ENCODE results near the gene KLHL21. TPM values are rescaled to one million over a fixed set of nuclear protein-coding genes. Genes with fewer than 3 reads are reported as not detected.

KLHL21 gene
- total and polyA plus RNA-seq, 9 of the 15 experiments (the other 6 are each of a cell fraction or from before 2014, with no cell fraction given) = 2.1 to 42.1 (median 17.5) TPM

DNA sequence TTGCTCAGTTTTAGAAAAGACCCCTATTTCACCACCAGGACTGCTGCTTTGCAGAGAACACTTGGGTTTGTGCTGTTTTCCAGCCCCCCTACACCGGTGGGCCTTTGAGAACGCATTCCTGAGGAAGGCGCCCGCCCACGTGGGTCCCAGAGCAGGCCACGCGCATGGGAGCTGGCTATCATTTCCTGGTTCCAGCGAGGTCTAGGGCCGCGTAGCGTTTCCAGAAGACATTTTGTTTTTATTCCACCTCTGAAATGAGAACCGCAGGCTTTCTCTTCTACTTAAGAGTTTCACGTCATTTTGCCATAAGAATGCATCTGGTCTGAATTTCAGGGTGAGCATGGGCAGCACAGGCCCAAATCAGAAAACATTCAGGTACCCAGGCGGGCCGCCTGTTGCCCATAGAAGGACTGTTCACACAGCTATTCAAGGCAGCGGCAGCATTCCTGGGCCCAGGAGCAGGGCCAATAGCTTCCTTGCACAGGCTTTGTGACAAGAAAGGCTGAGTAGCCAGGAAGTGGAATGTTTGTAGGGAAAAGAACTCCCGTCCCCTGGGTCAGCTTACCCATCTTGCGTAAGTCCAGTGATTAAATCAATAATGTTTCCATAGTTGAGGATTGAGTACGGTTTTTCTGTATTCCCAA is 1.4 kb upstream of the KLHL21 start (continued):
- TF ChIP-seq NCOA1 (IDR thresholded peaks at IDR 0.05; ENCODE audit: low read depth) = no peak
- TF ChIP-seq, protein P1, sequence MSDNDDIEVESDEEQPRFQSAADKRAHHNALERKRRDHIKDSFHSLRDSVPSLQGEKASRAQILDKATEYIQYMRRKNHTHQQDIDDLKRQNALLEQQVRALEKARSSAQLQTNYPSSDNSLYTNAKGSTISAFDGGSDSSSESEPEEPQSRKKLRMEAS (CRISPR knock-in tag; IDR thresholded peaks at IDR 0.05) = peak; percentile 96
- TF ChIP-seq, protein P2, sequence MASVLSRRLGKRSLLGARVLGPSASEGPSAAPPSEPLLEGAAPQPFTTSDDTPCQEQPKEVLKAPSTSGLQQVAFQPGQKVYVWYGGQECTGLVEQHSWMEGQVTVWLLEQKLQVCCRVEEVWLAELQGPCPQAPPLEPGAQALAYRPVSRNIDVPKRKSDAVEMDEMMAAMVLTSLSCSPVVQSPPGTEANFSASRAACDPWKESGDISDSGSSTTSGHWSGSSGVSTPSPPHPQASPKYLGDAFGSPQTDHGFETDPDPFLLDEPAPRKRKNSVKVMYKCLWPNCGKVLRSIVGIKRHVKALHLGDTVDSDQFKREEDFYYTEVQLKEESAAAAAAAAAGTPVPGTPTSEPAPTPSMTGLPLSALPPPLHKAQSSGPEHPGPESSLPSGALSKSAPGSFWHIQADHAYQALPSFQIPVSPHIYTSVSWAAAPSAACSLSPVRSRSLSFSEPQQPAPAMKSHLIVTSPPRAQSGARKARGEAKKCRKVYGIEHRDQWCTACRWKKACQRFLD (CRISPR knock-in tag; IDR thresholded peaks at IDR 0.05) = peak; percentile 99
- TF ChIP-seq CTCF (IDR thresholded peaks at IDR 0.05 in 2 of 3, conservative IDR thresholded peaks at IDR 0.05 in 1 of 3; ENCODE audit: insufficient read depth in 2 of 3, low read depth in 1 of 3, low read length in 3 of 3) = peak; percentile 65 to 86 (median 77)
- TF ChIP-seq ZBTB1 (CRISPR knock-in tag; IDR thresholded peaks at IDR 0.05; ENCODE audit: borderline replicate concordance, low read depth) = peak; percentile 38; the same call in 1 of the 2 replicates
- TF ChIP-seq, protein P3, sequence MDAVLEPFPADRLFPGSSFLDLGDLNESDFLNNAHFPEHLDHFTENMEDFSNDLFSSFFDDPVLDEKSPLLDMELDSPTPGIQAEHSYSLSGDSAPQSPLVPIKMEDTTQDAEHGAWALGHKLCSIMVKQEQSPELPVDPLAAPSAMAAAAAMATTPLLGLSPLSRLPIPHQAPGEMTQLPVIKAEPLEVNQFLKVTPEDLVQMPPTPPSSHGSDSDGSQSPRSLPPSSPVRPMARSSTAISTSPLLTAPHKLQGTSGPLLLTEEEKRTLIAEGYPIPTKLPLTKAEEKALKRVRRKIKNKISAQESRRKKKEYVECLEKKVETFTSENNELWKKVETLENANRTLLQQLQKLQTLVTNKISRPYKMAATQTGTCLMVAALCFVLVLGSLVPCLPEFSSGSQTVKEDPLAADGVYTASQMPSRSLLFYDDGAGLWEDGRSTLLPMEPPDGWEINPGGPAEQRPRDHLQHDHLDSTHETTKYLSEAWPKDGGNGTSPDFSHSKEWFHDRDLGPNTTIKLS (IDR thresholded peaks at IDR 0.05; ENCODE audit: borderline replicate concordance, low read depth) = peak; percentile 60; the same call in 1 of the 2 replicates
- TF ChIP-seq TCFL5 (CRISPR knock-in tag; conservative IDR thresholded peaks at IDR 0.05) = no peak
- 0 out of 2 replicates have a peak, but pooled peaks have one; percentile 17 for TF ChIP-seq CBFA2T2 (conservative IDR thresholded peaks at IDR 0.05)
- TF ChIP-seq NR2C2 (CRISPR knock-in tag; IDR thresholded peaks at IDR 0.05) = no peak
- 0 out of 2 replicates have a peak, but pooled peaks have one; percentile 26 for TF ChIP-seq NR2C2 (tag; IDR thresholded peaks at IDR 0.05)
- peak; percentile 78; the same call in 1 of the 2 replicates for TF ChIP-seq JUN (IDR thresholded peaks at IDR 0.05; ENCODE audit: borderline replicate concordance, low read depth, low read length)
- TF ChIP-seq JUN (CRISPR knock-in tag; IDR thresholded peaks at IDR 0.05; ENCODE audit: borderline replicate concordance) = no peak
- peak; percentile 72 for TF ChIP-seq HDAC2 (IDR thresholded peaks at IDR 0.05)
- no peak for TF ChIP-seq ATF1 (CRISPR knock-in tag; IDR thresholded peaks at IDR 0.05)
- TF ChIP-seq ATF1 (tag; IDR thresholded peaks at IDR 0.05) = peak; percentile 72
- peak; percentile 90; the same call in 1 of the 2 replicates for TF ChIP-seq NR4A1 (CRISPR knock-in tag; IDR thresholded peaks at IDR 0.05)
- TF ChIP-seq NR4A1 (tag; IDR thresholded peaks at IDR 0.05) = peak; percentile 90
- peak in 1 of 2 experiments; percentile 24; a peak in 2 of 4 replicates for TF ChIP-seq TBL1XR1 (IDR thresholded peaks at IDR 0.05; ENCODE audit: low read length in 2 of 2)
- no peak for TF ChIP-seq GATA2 (CRISPR knock-in tag; IDR thresholded peaks at IDR 0.05)
- peak; percentile 98 for TF ChIP-seq NFRKB (IDR thresholded peaks at IDR 0.05; ENCODE audit: low read depth)
- 0 out of 2 replicates have a peak, but pooled peaks have one; percentile 49 for TF ChIP-seq JUND (IDR thresholded peaks at IDR 0.05; ENCODE audit: borderline replicate concordance, low read depth, low read length)
- peak; percentile 50; the same call in 1 of the 3 replicates for TF ChIP-seq JUND (tag; IDR thresholded peaks at IDR 0.05; ENCODE audit: borderline replicate concordance, low read depth, low read length)
- TF ChIP-seq KAT2B (IDR thresholded peaks at IDR 0.05; ENCODE audit: low read depth, low read length) = peak; percentile 31
